ENCODE measurements around the gene ANKRD40.

DNA sequence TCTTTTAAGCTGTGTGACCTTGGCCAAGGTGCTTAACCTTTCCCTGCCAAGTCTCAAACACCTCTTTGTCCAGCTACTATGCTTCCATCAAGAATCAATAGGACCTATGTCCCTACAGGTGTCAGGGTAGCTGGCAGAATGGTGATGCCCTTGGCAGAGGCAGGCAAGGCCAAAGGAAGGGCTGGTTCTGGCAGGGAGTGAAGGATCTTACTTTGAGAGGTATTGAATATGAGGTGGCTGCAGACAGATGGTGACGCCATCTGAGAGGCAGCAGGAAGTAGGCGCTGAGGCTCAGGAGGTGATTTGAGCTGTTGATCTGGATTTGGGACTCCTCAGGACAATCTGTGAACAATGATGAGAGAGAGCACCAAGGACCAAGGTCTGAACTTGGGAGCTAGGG, 60.5 kb downstream of the ANKRD40 start:
- TF ChIP-seq, protein P1, sequence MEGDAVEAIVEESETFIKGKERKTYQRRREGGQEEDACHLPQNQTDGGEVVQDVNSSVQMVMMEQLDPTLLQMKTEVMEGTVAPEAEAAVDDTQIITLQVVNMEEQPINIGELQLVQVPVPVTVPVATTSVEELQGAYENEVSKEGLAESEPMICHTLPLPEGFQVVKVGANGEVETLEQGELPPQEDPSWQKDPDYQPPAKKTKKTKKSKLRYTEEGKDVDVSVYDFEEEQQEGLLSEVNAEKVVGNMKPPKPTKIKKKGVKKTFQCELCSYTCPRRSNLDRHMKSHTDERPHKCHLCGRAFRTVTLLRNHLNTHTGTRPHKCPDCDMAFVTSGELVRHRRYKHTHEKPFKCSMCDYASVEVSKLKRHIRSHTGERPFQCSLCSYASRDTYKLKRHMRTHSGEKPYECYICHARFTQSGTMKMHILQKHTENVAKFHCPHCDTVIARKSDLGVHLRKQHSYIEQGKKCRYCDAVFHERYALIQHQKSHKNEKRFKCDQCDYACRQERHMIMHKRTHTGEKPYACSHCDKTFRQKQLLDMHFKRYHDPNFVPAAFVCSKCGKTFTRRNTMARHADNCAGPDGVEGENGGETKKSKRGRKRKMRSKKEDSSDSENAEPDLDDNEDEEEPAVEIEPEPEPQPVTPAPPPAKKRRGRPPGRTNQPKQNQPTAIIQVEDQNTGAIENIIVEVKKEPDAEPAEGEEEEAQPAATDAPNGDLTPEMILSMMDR (IDR thresholded peaks at IDR 0.05; ENCODE audit: insufficient read depth, low read length, poor library complexity, severe bottlenecking) = no peak
- TF ChIP-seq EZH2phosphoT487 (conservative IDR thresholded peaks at IDR 0.05; ENCODE audit: low read length) = no peak

Measured in SU-DHL-6 (cell line).